ENCODE results near the gene C1QTNF2. TPM values are rescaled to one million over a fixed set of nuclear protein-coding genes. Genes with fewer than 3 reads are reported as not detected.

C1QTNF2 gene
- total and polyA plus RNA-seq, 10 of the 15 experiments (the other 5 are each of a cell fraction or from before 2014, with no cell fraction given), result not detected

GRCh38 chr5:160297776-160298175, 72.7 kb downstream of the C1QTNF2 start (continued):
- TF ChIP-seq, protein P1, sequence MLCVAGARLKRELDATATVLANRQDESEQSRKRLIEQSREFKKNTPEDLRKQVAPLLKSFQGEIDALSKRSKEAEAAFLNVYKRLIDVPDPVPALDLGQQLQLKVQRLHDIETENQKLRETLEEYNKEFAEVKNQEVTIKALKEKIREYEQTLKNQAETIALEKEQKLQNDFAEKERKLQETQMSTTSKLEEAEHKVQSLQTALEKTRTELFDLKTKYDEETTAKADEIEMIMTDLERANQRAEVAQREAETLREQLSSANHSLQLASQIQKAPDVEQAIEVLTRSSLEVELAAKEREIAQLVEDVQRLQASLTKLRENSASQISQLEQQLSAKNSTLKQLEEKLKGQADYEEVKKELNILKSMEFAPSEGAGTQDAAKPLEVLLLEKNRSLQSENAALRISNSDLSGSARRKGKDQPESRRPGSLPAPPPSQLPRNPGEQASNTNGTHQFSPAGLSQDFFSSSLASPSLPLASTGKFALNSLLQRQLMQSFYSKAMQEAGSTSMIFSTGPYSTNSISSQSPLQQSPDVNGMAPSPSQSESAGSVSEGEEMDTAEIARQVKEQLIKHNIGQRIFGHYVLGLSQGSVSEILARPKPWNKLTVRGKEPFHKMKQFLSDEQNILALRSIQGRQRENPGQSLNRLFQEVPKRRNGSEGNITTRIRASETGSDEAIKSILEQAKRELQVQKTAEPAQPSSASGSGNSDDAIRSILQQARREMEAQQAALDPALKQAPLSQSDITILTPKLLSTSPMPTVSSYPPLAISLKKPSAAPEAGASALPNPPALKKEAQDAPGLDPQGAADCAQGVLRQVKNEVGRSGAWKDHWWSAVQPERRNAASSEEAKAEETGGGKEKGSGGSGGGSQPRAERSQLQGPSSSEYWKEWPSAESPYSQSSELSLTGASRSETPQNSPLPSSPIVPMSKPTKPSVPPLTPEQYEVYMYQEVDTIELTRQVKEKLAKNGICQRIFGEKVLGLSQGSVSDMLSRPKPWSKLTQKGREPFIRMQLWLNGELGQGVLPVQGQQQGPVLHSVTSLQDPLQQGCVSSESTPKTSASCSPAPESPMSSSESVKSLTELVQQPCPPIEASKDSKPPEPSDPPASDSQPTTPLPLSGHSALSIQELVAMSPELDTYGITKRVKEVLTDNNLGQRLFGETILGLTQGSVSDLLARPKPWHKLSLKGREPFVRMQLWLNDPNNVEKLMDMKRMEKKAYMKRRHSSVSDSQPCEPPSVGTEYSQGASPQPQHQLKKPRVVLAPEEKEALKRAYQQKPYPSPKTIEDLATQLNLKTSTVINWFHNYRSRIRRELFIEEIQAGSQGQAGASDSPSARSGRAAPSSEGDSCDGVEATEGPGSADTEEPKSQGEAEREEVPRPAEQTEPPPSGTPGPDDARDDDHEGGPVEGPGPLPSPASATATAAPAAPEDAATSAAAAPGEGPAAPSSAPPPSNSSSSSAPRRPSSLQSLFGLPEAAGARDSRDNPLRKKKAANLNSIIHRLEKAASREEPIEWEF (IDR thresholded peaks at IDR 0.05; ENCODE audit: insufficient replicate concordance, low read depth, low read length), result no peak
- TF ChIP-seq EGR1 (IDR thresholded peaks at IDR 0.05; ENCODE audit: borderline replicate concordance in 1 of 2, low read depth in 2 of 2, low read length in 2 of 2) (no peak), ZBTB40 (IDR thresholded peaks at IDR 0.05; ENCODE audit: borderline replicate concordance) (no peak), CHD4 (IDR thresholded peaks at IDR 0.05) (no peak), ZBED1 (IDR thresholded peaks at IDR 0.05; ENCODE audit: borderline replicate concordance) (no peak), ZNF687 (IDR thresholded peaks at IDR 0.05) (no peak)

Small RNAs within 50 kb of the gene (small RNA-seq; reads per million reads assigned to genes)
- not detected for gene AC112191.3

Other genes starting within 250 kb of the C1QTNF2 start
- gene FABP6, start 141.1 kb downstream of the C1QTNF2 start, total RNA-seq (2014; rRNA removed), result 1.3 and 1.9 TPM in 2 replicates
- 1.2 and 3.0 TPM in 2 replicates for gene FABP6, start 141.1 kb downstream of the C1QTNF2 start, total RNA-seq (2014; rRNA removed; fragmentation: Illumina TruSeq; extraction: Trizol)
- gene FABP6, start 141.1 kb downstream of the C1QTNF2 start, total RNA-seq (2021), result 1.9 and 2.3 TPM in 2 replicates
- 4.7 and 8.1 TPM in 2 replicates for gene FABP6, start 141.1 kb downstream of the C1QTNF2 start, polyA plus RNA-seq (2011; rRNA removed)
- gene FABP6, start 141.1 kb downstream of the C1QTNF2 start, polyA plus RNA-seq (2014; fragmentation: Illumina TruSeq; extraction: Trizol), result 1.00 and 1.2 TPM in 2 replicates
- 1 to 10 TPM; 3.0 to 3.5 TPM for gene FABP6, start 141.1 kb downstream of the C1QTNF2 start, polyA plus RNA-seq (2014; fragmentation: Nextera tagmentation; extraction: Ambion mirVana)
- gene FABP6, start 141.1 kb downstream of the C1QTNF2 start, polyA plus RNA-seq (2014; rRNA removed), result 1.2 and 3.2 TPM in 2 replicates
- gene FABP6, start 141.1 kb downstream of the C1QTNF2 start, polyA plus RNA-seq (2016; fragmentation: Nextera tagmentation; extraction: Ambion mirVana), result 1 to 10 TPM in 1 of 2 experiments, under 1 TPM in 1; 0.66 to 1.1 TPM
- gene CCNJL, start 58.1 kb downstream of the C1QTNF2 start, total RNA-seq (2014; rRNA removed), result not detected in 2 replicates
- gene CCNJL, start 58.1 kb downstream of the C1QTNF2 start, total RNA-seq (2014; rRNA removed; fragmentation: Illumina TruSeq; extraction: Trizol), result not detected in 2 replicates
- gene CCNJL, start 58.1 kb downstream of the C1QTNF2 start, total RNA-seq (2021), result 0.08 and 0.10 TPM in 2 replicates
- gene CCNJL, start 58.1 kb downstream of the C1QTNF2 start, polyA plus RNA-seq (2011; rRNA removed), result 0.19 and 0.20 TPM in 2 replicates
- not detected in 2 replicates for gene CCNJL, start 58.1 kb downstream of the C1QTNF2 start, polyA plus RNA-seq (2014; fragmentation: Illumina TruSeq; extraction: Trizol)
- gene CCNJL, start 58.1 kb downstream of the C1QTNF2 start, polyA plus RNA-seq (2014; fragmentation: Nextera tagmentation; extraction: Ambion mirVana), result not detected
- gene CCNJL, start 58.1 kb downstream of the C1QTNF2 start, polyA plus RNA-seq (2014; rRNA removed), result not detected in 2 replicates
- under 1 TPM in 1 of 2 experiments, not detected in 1; 0.09 TPM for gene CCNJL, start 58.1 kb downstream of the C1QTNF2 start, polyA plus RNA-seq (2016; fragmentation: Nextera tagmentation; extraction: Ambion mirVana)
- gene FAM200C, start 29.4 kb upstream of the C1QTNF2 start, total RNA-seq (2014; rRNA removed), result 2.0 and 2.5 TPM in 2 replicates
- 2.5 and 2.6 TPM in 2 replicates for gene FAM200C, start 29.4 kb upstream of the C1QTNF2 start, total RNA-seq (2014; rRNA removed; fragmentation: Illumina TruSeq; extraction: Trizol)
- gene FAM200C, start 29.4 kb upstream of the C1QTNF2 start, total RNA-seq (2021), result 2.0 and 2.4 TPM in 2 replicates
- 2.9 and 4.7 TPM in 2 replicates for gene FAM200C, start 29.4 kb upstream of the C1QTNF2 start, polyA plus RNA-seq (2011; rRNA removed)
- gene FAM200C, start 29.4 kb upstream of the C1QTNF2 start, polyA plus RNA-seq (2014; fragmentation: Illumina TruSeq; extraction: Trizol), result 1.3 and 2.0 TPM in 2 replicates
- gene FAM200C, start 29.4 kb upstream of the C1QTNF2 start, polyA plus RNA-seq (2014; fragmentation: Nextera tagmentation; extraction: Ambion mirVana), result 1 to 10 TPM; 1.0 to 1.2 TPM
- 1.6 and 1.8 TPM in 2 replicates for gene FAM200C, start 29.4 kb upstream of the C1QTNF2 start, polyA plus RNA-seq (2014; rRNA removed)
- gene FAM200C, start 29.4 kb upstream of the C1QTNF2 start, polyA plus RNA-seq (2016; fragmentation: Nextera tagmentation; extraction: Ambion mirVana), result 1 to 10 TPM; 4.7 to 5.4 TPM
- gene SLU7, start 48.5 kb upstream of the C1QTNF2 start, total RNA-seq (2014; rRNA removed), result 32.9 and 36.2 TPM in 2 replicates
- 51.9 and 56.0 TPM in 2 replicates for gene SLU7, start 48.5 kb upstream of the C1QTNF2 start, total RNA-seq (2014; rRNA removed; fragmentation: Illumina TruSeq; extraction: Trizol)
- 35.2 and 38.6 TPM in 2 replicates for gene SLU7, start 48.5 kb upstream of the C1QTNF2 start, total RNA-seq (2021)
- 52.8 and 77.4 TPM in 2 replicates for gene SLU7, start 48.5 kb upstream of the C1QTNF2 start, polyA plus RNA-seq (2011; rRNA removed)
- 55.2 and 57.7 TPM in 2 replicates for gene SLU7, start 48.5 kb upstream of the C1QTNF2 start, polyA plus RNA-seq (2014; fragmentation: Illumina TruSeq; extraction: Trizol)
- gene SLU7, start 48.5 kb upstream of the C1QTNF2 start, polyA plus RNA-seq (2014; fragmentation: Nextera tagmentation; extraction: Ambion mirVana), result 10 to 100 TPM; 40.9 to 41.2 TPM
- gene SLU7, start 48.5 kb upstream of the C1QTNF2 start, polyA plus RNA-seq (2014; rRNA removed), result 32.7 and 35.9 TPM in 2 replicates
- 10 to 100 TPM; 53.4 to 54.0 TPM for gene SLU7, start 48.5 kb upstream of the C1QTNF2 start, polyA plus RNA-seq (2016; fragmentation: Nextera tagmentation; extraction: Ambion mirVana)
- gene PTTG1, start 51.2 kb upstream of the C1QTNF2 start, total RNA-seq (2014; rRNA removed), result 234 and 273 TPM in 2 replicates
- 301 TPM in 2 replicates for gene PTTG1, start 51.2 kb upstream of the C1QTNF2 start, total RNA-seq (2014; rRNA removed; fragmentation: Illumina TruSeq; extraction: Trizol)
- 154 and 168 TPM in 2 replicates for gene PTTG1, start 51.2 kb upstream of the C1QTNF2 start, total RNA-seq (2021)
- 322 and 441 TPM in 2 replicates for gene PTTG1, start 51.2 kb upstream of the C1QTNF2 start, polyA plus RNA-seq (2011; rRNA removed)
- gene PTTG1, start 51.2 kb upstream of the C1QTNF2 start, polyA plus RNA-seq (2014; fragmentation: Illumina TruSeq; extraction: Trizol), result 609 and 993 TPM in 2 replicates
- 1,000 to 10,000 TPM in 1 of 2 experiments, 100 to 1,000 TPM in 1; 946 to 1,033 TPM for gene PTTG1, start 51.2 kb upstream of the C1QTNF2 start, polyA plus RNA-seq (2014; fragmentation: Nextera tagmentation; extraction: Ambion mirVana)
- 230 and 381 TPM in 2 replicates for gene PTTG1, start 51.2 kb upstream of the C1QTNF2 start, polyA plus RNA-seq (2014; rRNA removed)
- 100 to 1,000 TPM; 372 to 407 TPM for gene PTTG1, start 51.2 kb upstream of the C1QTNF2 start, polyA plus RNA-seq (2016; fragmentation: Nextera tagmentation; extraction: Ambion mirVana)

Measured in GM12878 (cell line).